Limb (tissue), 2 donors: Measurements from ENCODE around the gene AMHR2.
"Not testable (repeated sequence)": the region's sequence is repeated elsewhere in the genome, so short reads cannot be mapped to it uniquely, and the experiment has no call there.

ENCODE experiments used
- DNase-seq, 2 donors: peaks; one replicate each; pipeline ENCODE4 v3.0.0-alpha.2; 2016; ENCODE audit errors: extremely low spot score in 2 of 2

AMHR2 gene

DNA sequence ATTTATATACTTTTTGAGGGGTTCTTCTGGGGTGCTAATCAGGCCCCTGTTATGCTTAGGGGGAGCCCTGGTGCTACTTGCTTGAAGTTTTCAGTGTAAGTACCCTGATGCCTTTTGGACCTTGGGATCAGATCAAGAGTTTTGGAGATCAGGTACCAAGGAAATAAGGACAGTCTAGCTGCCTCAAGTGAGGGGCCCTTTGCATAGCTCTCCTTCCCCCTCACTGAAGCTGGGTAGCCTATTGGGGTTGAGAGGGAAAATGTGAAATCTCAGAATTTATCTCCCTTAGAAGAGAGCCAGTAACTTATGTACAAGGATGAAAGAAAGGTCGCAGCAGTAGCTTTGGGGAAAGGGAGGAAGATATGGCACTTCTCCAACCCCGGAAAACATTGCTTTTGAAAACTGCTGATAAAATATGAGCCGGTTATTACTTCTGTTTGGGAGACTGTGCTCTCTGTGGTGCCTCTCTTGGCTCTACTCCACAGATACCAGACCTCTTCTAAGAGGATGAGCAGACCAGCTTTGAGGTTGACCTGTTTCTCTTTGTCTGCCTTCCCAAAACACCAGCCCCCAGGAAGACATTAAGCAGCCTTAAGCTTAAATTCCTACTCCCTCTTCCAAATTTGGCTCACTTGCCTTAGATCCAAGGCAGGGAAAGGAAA is 8.8 kb upstream of the AMHR2 start:
- no peak for DNase-seq

DNA sequence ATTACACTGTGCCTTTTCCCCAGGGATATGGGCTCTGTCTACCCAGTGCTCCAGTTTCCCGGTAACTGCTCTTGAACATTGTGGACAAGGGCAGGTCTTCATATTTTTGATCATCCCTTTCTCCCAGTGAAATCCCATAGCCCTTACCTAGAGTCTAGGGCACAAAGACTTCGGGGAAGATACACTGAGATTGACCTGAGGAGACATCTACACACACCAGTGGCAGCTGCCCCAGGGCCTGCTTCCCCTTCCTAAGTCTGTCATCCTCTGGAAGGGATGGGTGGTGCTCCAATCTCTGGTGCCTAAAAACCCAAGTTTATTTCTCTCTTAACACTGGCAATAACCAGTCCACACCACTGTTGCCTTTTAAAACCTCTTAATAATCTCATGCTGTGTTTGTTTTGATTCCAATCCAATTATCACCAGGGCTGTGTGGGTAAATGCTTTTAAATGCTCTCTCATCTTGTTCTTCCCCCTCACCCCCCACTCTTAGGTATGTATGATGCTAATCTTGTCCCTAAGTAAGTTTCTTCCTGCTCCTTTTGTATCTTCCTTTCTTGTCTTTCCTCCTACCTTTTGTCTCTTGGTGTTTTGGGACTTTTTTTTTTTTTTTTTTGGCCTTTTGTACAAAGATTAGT is 7.8 kb upstream of the AMHR2 start:
- not testable (repeated sequence) for DNase-seq

DNA sequence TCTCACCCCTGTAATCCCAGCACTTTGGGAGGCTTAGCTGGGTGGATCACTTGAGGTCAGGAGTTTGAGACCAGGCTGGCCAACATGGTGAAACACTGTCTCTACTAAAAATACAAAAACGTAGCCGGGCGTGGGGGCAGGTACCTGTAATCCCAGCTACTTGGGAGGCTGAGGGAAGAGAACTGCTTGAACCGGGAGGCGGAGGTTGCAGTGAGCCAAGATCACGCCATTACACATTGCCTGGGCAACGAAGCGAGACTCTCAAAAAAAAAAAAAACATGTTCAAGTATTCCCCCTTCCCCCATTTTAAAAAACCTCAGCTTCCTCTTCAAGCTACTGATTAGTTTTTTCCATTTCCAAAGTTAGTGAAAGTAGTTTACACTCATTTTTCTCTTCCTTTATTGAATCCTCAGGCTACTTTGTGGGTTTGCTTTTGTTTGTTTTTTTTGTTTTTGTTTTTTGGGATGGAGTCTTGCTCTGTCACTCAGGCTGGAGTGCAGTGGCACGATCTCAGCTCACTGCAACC is 6.3 kb upstream of the AMHR2 start:
- not testable (repeated sequence) for DNase-seq

DNA sequence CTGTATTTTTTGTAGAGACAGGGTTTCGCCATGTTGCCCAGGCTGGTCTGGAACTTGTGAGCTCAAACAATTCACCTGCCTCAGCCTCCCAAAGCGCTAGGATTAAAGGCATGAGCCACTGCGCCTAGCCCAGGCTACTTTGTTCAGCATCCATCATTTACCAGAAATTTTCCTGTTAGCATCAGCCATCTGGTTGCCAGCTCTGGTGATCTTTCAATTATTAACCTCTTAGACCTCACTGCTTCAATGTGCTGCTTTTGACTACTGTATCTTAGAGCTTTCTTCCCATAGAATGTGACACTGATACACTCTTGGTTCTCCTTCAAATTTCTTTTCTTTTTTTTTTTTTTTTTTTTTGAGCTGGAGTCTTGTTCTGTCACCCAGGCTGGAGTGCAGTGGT is 5.4 kb upstream of the AMHR2 start:
- DNase-seq = no peak

DNA sequence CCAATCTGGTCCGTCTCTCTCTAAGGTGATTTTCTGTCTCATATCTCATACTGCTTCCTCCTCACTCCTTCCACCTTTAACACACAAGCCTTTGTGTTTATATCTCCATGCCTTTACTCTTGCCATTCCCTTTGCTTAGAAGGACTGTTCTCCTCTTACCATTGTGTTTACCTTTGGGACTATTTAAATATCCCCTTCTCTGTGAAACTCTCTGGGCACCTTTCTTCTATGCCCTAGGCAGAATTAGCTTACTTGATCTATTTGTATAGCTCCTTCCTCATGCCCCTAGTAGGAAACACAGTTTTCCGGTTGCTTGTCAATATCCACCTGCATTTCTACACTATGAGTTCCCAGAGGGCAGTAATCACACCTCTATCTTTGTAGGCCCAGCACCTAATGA is 3.9 kb upstream of the AMHR2 start:
- DNase-seq = no peak

DNA sequence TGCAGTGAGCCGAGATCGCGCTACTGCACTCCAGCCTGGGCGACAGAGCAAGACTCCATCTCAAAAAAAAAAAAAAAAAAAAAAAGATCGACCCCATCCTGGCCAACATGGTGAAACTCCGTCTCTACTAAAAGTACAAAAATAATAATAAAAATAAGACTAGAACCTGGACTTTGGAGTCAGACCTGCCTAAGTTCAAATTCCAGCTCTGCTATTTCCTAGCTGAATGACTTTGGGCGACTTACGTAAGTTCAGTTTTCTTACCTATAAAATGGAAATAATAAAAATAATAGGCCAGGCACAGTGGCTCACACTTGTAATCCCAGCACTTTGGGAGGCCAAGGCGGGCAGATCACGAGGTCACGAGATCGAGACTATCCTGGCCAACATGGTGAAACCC is 1.4 kb upstream of the AMHR2 start:
- DNase-seq = not testable (repeated sequence)

DNA sequence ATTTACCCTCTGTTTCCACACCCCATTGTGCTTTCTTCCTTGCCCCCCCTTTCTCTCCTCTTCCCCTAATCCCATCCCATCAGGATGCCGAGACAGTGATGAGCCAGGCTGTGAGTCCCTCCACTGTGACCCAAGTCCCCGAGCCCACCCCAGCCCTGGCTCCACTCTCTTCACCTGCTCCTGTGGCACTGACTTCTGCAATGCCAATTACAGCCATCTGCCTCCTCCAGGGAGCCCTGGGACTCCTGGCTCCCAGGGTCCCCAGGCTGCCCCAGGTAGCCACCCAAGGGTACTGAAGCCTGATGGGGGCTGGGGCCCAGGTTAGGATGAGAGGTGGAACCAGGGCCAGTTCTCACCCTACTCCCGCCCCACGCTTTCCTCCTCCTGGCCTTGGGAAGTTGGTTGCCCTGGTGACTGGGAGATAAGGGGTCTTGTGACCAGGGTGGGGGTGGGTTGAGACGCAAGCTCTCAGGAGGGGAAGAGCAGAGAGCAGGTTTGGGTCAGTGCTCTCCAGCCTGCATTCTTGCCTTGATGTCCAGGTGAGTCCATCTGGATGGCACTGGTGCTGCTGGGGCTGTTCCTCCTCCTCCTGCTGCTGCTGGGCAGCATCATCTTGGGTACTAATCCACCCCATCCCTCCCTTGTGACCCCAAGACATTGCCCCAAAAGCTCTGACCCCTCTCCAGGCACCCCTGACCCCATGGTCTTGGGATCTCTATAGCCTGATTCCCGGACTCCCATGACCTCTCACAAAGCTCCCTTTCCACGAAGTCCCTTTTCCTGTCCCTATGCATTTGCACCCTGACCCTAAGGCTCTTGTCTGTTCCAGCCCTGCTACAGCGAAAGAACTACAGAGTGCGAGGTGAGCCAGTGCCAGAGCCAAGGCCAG is 1.2 kb downstream of the AMHR2 start:
- no peak for DNase-seq

DNA sequence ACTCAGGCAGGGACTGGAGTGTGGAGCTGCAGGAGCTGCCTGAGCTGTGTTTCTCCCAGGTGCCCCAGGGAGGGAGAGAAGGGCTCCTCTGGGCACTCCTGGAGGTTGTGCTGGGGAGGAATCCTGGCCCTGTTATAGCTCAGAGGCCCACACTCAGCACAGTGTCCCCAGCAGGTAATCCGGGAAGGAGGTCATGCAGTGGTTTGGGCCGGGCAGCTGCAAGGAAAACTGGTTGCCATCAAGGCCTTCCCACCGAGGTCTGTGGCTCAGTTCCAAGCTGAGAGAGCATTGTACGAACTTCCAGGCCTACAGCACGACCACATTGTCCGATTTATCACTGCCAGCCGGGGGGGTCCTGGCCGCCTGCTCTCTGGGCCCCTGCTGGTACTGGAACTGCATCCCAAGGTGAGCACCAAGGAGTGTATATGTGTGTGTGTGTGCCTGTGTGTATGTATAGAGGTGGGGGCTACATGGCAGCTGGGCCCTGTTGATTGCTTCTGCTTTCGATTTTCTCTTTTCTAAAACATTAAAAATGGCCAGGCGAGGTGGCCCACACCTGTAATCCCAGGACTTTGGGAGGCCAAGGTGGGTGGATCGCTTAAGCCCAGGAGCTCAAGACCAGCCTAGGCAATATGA is 2.0 kb downstream of the AMHR2 start:
- no peak for DNase-seq

DNA sequence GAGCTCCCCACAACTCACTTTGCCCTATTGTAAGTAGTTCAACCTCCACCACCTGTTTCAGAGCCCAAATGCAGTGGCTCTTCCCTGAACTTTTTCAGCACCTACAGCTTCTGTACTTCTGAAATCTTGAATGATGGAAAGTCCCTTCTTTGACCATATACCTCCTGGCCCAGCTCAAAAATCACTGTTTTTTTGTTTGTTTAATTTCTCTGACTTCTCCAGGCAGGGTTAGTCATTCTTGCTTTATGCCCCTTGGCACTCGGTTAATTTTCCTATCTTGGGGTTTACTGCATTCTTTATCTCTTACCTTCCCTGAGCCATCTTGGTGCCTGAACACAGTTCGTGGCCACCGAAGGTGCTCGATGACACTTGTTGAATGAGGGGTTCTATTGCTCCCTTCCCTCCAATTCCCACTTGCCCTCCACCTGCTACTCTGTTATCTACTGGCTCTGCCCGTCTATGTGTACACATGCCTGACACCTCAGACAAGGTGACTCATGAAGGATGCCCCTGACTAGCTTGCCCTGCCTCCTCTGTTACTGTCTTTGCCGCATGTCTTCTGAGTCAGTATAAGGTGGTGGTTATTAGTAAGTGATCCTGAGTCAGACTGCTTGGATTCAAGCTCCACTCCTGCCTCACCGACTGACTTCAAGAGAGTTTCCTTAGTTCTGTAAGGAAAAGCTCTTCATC is 4.4 kb downstream of the AMHR2 start:
- no peak for DNase-seq

DNA sequence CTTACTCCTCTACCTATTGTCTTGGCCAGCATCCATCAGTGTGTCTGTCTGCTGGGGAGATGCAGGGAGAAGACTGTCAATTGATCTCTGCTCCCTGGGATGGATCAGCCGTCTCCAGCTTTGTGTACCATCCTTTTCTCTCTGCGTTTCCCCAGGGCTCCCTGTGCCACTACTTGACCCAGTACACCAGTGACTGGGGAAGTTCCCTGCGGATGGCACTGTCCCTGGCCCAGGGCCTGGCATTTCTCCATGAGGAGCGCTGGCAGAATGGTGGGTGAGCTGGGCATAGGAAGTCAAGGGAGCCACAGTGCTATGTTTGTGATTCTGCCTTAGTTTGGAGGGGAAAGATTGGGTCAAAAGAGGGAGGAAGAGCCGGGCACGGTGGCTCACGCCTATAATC is 5.1 kb downstream of the AMHR2 start:
- DNase-seq = no peak

DNA sequence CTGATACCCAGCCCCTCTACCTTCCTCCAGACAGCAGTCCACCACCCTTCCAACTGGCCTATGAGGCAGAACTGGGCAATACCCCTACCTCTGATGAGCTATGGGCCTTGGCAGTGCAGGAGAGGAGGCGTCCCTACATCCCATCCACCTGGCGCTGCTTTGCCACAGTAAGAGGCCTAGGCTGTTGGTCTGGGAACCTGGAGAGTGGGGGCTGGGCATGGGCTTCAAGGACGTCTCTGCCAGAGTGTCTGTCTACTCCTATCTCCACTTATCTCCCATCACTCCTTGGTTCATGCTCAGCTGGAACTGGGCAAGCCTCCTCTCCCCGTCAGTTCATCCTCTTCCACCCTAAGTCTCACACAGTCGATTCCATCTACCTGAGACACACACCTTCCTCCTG is 6.5 kb downstream of the AMHR2 start:
- DNase-seq = no peak

DNA sequence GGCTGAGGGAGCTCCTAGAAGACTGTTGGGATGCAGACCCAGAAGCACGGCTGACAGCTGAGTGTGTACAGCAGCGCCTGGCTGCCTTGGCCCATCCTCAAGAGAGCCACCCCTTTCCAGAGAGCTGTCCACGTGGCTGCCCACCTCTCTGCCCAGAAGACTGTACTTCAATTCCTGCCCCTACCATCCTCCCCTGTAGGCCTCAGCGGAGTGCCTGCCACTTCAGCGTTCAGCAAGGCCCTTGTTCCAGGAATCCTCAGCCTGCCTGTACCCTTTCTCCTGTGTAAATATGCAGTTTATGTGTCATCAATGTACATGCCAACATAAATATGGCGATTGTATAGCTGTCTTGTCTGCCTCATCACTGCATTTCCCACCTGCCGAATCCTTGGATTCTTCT is 7.5 kb downstream of the AMHR2 start:
- no peak for DNase-seq

DNA sequence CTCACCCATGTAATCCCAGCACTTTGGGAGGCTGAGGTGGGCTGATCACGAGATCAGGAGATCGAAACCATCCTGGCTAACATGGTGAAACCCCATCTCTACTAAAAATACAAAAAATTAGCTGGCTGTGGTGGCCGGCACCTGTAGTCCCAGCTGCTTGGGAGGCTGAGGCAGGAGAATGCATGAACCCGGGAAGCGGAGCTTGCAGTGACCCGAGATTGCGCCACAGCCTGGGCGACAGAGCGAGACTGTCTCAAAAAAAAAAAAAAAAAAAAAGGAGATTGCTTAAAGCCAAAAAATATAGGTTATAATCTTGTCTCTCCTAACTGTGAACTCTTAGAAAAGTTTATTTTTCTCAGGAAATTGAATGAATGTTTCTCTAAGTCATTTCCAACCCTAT is 11.7 kb downstream of the AMHR2 start:
- DNase-seq = not testable (repeated sequence)

DNA sequence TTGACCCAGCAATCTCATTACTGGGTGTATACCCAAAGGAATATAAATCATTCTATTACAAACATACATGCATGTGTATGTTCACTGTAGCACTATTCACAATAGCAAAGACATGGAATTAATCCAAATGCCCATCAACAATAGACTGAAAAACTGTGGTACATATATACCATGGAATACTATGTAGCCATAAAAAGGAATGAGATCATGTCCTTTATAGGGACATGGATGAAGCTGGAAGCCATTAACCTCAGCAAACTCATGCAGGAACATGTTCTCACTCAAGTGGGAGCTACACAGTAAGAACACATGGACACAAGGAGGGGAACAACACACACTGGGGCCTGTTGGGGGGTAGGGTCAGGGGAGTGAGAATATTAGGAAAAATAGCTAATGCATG is 15.9 kb downstream of the AMHR2 start:
- DNase-seq = not testable (repeated sequence)

DNA sequence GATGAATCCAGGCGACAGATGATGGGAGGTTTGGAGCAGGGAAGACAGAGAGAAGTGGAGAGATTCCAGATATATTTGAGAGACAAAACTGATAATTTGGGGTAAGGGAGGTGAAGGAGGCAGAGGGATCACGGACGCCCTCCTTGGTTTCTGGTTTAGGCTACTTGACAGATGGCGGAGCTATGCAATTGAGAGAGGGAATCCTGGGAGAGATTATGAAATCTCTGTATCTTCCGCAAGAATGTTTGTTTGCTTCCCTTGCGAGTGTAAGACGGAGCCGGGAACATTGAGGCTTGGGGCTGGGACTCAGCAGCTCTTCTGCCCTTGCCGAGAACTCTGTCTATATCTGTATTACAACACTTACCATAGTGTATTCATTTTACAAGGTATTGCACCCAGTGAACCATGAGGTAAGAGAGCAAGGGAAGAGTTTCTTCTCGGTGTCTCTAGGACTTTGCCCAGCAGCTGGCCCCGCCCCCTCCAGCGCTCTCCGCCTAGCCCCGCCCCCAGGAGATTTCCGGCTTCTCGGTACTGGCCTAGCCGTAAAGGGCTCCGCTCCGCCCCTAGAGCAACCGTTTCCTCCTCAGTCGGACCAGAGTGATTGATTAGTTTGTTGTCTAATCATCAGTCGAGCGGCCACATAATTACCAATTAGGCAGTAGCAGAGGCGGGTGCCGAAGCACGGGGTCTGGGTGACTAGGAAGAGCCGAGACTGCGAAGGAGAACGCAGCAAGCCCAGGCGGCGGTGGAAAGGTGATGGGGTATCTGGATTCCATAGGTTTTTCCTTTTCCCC is 17.6 kb downstream of the AMHR2 start, which contains the start of gene PRR13:
TSS of gene PRR13 (plus strand) at position 695 of the 794 bp plus-strand sequence. CDS start 981 bp downstream, outside the sequence.
- peak; percentile 98 to 100 for DNase-seq

DNA sequence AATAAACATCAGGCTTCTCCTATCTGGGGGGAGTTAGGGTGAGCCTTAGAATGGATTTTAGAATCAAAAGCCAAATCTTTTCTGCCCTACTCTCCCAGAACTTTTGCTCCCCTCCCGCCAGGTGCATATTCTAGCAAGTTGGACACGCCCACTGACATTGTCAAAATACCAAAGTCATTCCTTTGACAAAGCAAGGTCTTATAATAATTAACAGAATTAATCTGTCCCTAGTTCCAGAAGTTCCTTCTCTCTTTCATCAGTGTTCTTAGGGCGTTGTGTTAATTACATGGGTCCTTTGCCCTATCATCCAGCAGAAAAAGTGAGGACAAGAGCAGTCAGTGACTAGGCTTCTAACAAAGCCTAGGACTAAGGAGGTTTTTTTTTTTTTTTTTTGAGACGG is 20.3 kb downstream of the AMHR2 start:
- DNase-seq = no peak

DNA sequence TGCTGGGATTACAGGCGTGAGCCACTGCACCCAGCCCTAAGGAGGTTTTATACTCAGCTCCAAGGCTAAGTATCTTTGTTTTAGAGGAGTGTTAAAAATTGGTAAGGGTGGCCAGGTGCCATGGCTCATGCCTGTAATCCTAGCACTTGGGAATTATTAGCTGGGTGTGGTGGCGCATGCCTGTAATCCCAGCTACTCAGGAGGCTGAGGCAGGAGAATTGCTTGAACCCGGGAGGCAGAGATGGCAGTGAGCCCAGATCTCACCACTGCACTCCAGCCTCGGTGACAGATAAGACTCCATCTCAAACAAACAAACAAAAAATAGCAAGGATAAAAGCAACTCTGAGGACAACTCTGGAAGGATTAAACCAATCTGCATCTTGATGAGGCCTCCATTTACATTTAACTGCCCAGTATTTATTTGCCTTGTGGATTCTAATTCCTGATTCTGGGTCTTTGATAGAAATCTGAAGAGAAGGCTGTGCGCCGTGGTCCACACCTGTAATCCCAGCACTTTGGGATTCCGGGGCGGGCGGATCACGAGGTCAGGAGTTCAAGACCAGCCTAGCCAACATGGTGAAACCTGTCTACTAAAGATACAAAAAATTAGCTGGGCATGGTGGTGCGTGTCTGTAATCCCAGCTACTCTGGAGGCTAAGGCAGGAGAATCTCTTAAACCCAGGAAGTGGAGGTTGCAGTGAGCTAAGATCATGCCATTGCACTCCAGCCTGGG is 21.1 kb downstream of the AMHR2 start:
- DNase-seq = not testable (repeated sequence)

DNA sequence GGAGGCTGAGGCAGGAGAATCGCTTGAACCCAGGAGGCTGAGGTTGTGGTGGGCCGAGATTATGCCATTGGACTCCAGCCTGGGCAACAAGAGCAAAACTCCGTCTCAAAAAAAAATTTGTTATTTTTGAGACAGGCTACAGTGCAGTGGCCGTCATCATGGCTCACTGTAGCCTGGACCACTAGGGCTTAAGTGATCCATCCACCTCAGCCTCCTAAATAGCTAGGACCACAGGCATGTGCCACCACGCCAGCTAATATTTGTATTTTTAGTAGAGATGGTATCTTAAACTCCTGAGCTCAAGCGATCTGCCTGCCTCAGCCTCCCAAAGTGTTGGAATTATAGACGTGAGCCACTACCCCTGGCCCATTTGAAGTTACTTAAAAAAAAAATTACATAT is 27.3 kb downstream of the AMHR2 start:
- DNase-seq = no peak

DNA sequence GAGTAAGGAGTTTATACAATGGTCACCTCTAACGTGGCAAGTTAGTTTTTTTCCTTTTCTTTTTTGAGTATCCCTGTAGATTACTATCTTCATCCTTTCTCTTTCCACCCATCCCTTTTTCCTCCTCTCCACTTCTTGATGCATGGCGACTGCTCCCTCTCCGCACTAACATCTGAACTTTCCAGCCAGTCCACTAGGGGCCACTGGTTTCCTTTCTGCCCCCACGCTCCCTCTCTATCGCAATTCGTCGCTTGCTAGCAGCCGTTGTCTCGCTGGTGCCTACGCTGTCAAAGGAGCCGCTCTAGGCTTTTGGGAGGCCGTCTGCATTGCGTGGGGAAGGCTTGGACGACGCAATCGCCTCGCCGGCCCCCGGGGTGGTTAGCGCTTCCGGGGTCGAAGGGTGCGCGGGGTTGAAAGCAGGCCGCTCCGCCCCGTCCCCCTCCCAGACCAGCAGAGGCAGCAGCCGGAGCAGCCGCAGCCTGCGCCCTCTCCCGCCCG is 28.1 kb downstream of the AMHR2 start, which contains the start of gene PCBP2:
TSS of gene PCBP2 (plus strand) at position 442 of the 498 bp plus-strand sequence. CDS start 2,699 bp downstream, outside the sequence.
- DNase-seq = peak; percentile 99 to 100
